ENCODE measurements around the gene SV2B. TPM values are rescaled to one million over a fixed set of nuclear protein-coding genes. Genes with fewer than 3 reads are reported as not detected.

SV2B gene
- total and polyA plus RNA-seq, 12 donors, result 0.16 to 7.5 (median 3.0) TPM

DNA sequence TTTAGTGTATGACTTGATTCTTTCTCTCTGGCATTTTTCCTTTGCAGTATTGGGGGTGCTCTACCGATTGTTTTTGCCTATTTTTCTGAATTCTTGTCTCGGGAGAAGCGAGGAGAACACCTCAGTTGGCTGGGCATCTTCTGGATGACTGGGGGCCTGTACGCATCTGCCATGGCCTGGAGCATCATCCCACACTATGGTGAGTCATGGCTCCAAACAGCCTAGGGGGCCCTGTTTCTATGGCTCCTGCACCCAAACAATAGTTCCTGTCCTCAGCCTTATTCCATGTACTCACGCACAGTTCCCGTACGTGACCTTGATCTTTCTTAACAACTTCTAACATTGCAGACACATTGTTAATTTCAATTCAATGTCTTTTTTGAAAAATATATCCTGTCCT is 152.3 kb downstream of the SV2B start:
- intact Hi-C loops (cut with DNase I), result no loop called here
- Histone ChIP-seq H3K4me1 (replicated peaks in 1 of 2) (peaks cover 0 to under 1% of the 10 kb centered on the region in 2 donors), H3K4me3 (no peak overlapping the region), H3K27ac (no peak overlapping the region), H3K27me3 (no peaks in the 10 kb centered on the region), H3K36me3 (replicated peaks in 1 of 2) (no peaks in the 10 kb centered on the region), H3K9me3 (replicated peaks in 1 of 3) (no peaks in the 10 kb centered on the region)
- 72 to 79% (median 77%) methylated on average over 7 of the region's 7 CpGs for WGBS, 4 donors
- DNase-seq, result no peak
- no peak for TF ChIP-seq POLR2A (IDR thresholded peaks at IDR 0.05)
- TF ChIP-seq, protein P1, sequence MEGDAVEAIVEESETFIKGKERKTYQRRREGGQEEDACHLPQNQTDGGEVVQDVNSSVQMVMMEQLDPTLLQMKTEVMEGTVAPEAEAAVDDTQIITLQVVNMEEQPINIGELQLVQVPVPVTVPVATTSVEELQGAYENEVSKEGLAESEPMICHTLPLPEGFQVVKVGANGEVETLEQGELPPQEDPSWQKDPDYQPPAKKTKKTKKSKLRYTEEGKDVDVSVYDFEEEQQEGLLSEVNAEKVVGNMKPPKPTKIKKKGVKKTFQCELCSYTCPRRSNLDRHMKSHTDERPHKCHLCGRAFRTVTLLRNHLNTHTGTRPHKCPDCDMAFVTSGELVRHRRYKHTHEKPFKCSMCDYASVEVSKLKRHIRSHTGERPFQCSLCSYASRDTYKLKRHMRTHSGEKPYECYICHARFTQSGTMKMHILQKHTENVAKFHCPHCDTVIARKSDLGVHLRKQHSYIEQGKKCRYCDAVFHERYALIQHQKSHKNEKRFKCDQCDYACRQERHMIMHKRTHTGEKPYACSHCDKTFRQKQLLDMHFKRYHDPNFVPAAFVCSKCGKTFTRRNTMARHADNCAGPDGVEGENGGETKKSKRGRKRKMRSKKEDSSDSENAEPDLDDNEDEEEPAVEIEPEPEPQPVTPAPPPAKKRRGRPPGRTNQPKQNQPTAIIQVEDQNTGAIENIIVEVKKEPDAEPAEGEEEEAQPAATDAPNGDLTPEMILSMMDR (IDR thresholded peaks at IDR 0.05), result no peak

DNA sequence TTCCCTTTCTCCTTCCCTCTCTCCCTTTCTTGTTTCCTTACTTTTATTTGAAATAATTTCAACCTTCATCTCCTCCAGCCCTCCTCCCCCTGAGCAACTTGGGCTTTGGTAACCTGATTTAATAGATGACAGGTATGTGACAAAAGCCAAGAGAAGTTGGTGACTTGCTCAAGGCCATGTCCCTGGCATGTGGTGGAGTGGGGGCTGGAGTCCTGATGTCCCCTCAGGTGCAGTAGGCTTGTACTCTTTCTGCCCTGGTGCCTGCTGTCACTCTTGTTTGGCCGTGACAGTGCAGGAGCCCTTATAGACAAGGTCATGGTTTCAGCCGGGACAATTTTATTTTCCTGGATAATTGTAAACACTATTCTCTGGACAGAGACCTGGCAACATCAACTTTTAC is 152.7 kb downstream of the SV2B start:
- no peak overlapping the region for H3K4me3 ChIP-seq
- TF ChIP-seq POLR2A (IDR thresholded peaks at IDR 0.05), result no peak
- TF ChIP-seq, protein P1 (IDR thresholded peaks at IDR 0.05), result no peak
- H3K4me1 ChIP-seq (replicated peaks in 1 of 2), result peaks cover 3 to 5% of the 10 kb centered on the region in 2 donors
- WGBS, 4 donors, result 36 to 52% (median 48%) methylated on average over 2 of the region's 2 CpGs
- intact Hi-C loops (cut with DNase I), result no loop called here
- no peak overlapping the region for H3K27ac ChIP-seq
- H3K27me3 ChIP-seq, result no peaks in the 10 kb centered on the region
- DNase-seq, result no peak
- no peaks in the 10 kb centered on the region for H3K36me3 ChIP-seq (replicated peaks in 1 of 2)
- H3K9me3 ChIP-seq (replicated peaks in 1 of 3), result no peaks in the 10 kb centered on the region

DNA sequence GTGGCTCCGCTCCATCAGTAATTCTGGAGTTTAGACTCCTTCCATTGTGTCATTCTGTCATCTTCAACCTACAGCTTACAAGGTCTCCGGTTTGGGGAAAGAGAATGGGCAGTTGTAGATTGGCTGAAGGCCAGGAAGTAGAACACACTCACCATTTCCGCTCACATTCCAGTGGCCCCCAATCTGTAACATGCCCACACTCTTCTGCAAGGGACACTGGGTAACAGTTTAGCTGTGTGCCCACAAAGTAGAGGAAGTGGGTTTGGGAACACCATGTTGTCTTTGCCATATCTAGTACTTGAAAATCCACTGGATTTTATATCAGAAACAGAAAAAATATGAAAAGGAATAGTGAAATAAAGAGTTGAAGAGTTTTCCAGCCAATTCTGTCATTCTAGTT is 153.5 kb downstream of the SV2B start:
- intact Hi-C loops (cut with DNase I), result no loop called here

DNA sequence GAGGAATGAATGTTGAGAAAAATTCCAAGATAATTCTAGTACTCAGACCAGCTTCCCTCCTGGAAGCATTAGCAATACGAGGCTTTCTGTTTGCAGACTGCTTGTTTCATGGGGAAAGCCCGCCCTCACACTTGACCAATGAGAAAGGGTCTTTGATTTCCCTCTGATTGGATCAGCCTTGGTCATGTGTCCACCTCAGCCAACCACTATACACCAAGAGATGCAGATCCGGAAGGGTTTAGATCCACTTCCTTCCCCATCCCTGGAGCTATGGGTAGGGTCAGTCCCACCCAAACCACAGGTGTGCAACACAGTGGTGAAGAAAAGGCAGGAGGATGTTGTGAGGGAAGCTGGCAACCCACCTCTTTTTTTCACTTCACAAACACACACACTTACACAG is 154.7 kb downstream of the SV2B start:
- 77 to 86% (median 83%) methylated on average over 3 of the region's 3 CpGs for WGBS, 4 donors
- H3K4me1 ChIP-seq (replicated peaks in 1 of 2), result peaks cover 12 to 15% of the 10 kb centered on the region in 2 donors
- no peak for DNase-seq
- TF ChIP-seq, protein P1 (IDR thresholded peaks at IDR 0.05), result no peak
- TF ChIP-seq POLR2A (IDR thresholded peaks at IDR 0.05), result no peak
- no peak overlapping the region for H3K27ac ChIP-seq
- no peaks in the 10 kb centered on the region for H3K36me3 ChIP-seq (replicated peaks in 1 of 2)
- H3K27me3 ChIP-seq, result no peaks in the 10 kb centered on the region
- intact Hi-C loops (cut with DNase I), result no loop called here
- no peak overlapping the region for H3K4me3 ChIP-seq
- no peaks in the 10 kb centered on the region for H3K9me3 ChIP-seq (replicated peaks in 1 of 3)

More for the DNA sequence above, 153.5 kb downstream of the SV2B start:
- Histone ChIP-seq H3K36me3 (replicated peaks in 1 of 2) (no peaks in the 10 kb centered on the region), H3K27ac (no peak overlapping the region), H3K4me3 (no peak overlapping the region), H3K9me3 (replicated peaks in 1 of 3) (no peaks in the 10 kb centered on the region), H3K4me1 (replicated peaks in 1 of 2) (peaks cover 10 to 13% of the 10 kb centered on the region in 2 donors), H3K27me3 (no peaks in the 10 kb centered on the region)
- TF ChIP-seq, protein P1 (IDR thresholded peaks at IDR 0.05), result no peak
- TF ChIP-seq POLR2A (IDR thresholded peaks at IDR 0.05), result no peak
- 70 to 81% (median 79%) methylated on average over 3 of the region's 3 CpGs for WGBS, 4 donors
- no peak for DNase-seq

All from adrenal gland (tissue), 12 donors.